Neural cell (in vitro differentiated cells): ENCODE results near the gene MYRIP.

Source experiments
- EP300 ChIP-seq: fragments of 450-650 bp; conservative IDR thresholded peaks from 2 replicates; pipeline ENCODE4 v1.6.1; 2014; ENCODE audit warnings: antibody characterized with exemption, mild to moderate bottlenecking, moderate library complexity; ENCODE audit not compliant: poor library complexity, severe bottlenecking
- EZH2 ChIP-seq: fragments of 200-600, 300-800 bp; shearing (Covaris generic), sonication (generic); IDR thresholded peaks from 2 replicates; pipeline ENCODE4 v1.6.1; 2014; ENCODE audit warnings: antibody characterized with exemption, low read length, borderline replicate concordance, mild to moderate bottlenecking; ENCODE audit not compliant: insufficient read depth, poor library complexity, severe bottlenecking
- POLR2AphosphoS5 ChIP-seq: IDR thresholded peaks from 2 replicates; pipeline ENCODE4 v1.6.1; 2012
- SMC3 ChIP-seq: fragments of 450-650 bp; conservative IDR thresholded peaks from 2 replicates; pipeline ENCODE4 v1.6.1; 2014; ENCODE audit warnings: antibody characterized with exemption, mild to moderate bottlenecking, moderate library complexity; ENCODE audit not compliant: poor library complexity
- TAF1 ChIP-seq: IDR thresholded peaks from 2 replicates; pipeline ENCODE4 v1.6.1; 2012; ENCODE audit warnings: low read depth
- TF ChIP-seq, protein P1 (sequence below): fragments of 450-650 bp; IDR thresholded peaks from 2 replicates; pipeline ENCODE4 v1.5.1; 2014; ENCODE audit warnings: antibody characterized with exemption, mild to moderate bottlenecking, moderate library complexity; ENCODE audit not compliant: poor library complexity, severe bottlenecking

GRCh38 chr3:40169983-40170382 lies 360.6 kb downstream of the MYRIP start:
- TF ChIP-seq, protein P1, sequence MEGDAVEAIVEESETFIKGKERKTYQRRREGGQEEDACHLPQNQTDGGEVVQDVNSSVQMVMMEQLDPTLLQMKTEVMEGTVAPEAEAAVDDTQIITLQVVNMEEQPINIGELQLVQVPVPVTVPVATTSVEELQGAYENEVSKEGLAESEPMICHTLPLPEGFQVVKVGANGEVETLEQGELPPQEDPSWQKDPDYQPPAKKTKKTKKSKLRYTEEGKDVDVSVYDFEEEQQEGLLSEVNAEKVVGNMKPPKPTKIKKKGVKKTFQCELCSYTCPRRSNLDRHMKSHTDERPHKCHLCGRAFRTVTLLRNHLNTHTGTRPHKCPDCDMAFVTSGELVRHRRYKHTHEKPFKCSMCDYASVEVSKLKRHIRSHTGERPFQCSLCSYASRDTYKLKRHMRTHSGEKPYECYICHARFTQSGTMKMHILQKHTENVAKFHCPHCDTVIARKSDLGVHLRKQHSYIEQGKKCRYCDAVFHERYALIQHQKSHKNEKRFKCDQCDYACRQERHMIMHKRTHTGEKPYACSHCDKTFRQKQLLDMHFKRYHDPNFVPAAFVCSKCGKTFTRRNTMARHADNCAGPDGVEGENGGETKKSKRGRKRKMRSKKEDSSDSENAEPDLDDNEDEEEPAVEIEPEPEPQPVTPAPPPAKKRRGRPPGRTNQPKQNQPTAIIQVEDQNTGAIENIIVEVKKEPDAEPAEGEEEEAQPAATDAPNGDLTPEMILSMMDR: no peak
- TF ChIP-seq EP300 (no peak), SMC3 (no peak), POLR2AphosphoS5 (no peak), TAF1 (no peak), EZH2 (no peak)
